Measurements from ENCODE around the gene GPC5. TPM values are rescaled to one million over a fixed set of nuclear protein-coding genes. Genes with fewer than 3 reads are reported as not detected.

GPC5 gene
- total and polyA plus RNA-seq, 9 of the 15 experiments (the other 6 are each of a cell fraction or from before 2014, with no cell fraction given): 0.18 to 0.27 TPM; not detected in 7

- WGBS (ENCODE audit: insufficient coverage, low coverage, missing lambda C conversion rate): 0% methylated on average over 9 of the region's 9 CpGs
- H3K4me1 ChIP-seq (replicated peaks in 1 of 2; ENCODE audit: control insufficient read depth in 2 of 2, insufficient read depth in 2 of 2, low read length in 2 of 2): no peaks in the 10 kb centered on the region
- H3K4me2 ChIP-seq (ENCODE audit: insufficient read depth, low read length): no peak overlapping the region
- no peak for DNase-seq (ENCODE audit: extremely low read depth in 1 of 4, low spot score in 3 of 4)
- in situ Hi-C loops (cut with MboI) (no loop called here), intact Hi-C loops (cut with micrococcal nuclease) (no loop called here)
- no peaks in the 10 kb centered on the region for H3K9me3 ChIP-seq (replicated peaks; ENCODE audit: control insufficient read depth, insufficient read depth, low read depth, low read length)
- H3K4me3 ChIP-seq: no peak overlapping the region
- no peak overlapping the region for H3K9ac ChIP-seq (ENCODE audit: insufficient read depth in 1 of 2, low read depth in 2 of 2, low read length in 2 of 2)
- no peaks in the 10 kb centered on the region for H4K20me1 ChIP-seq (replicated peaks; ENCODE audit: control insufficient read depth, insufficient read depth, low read length)
- H3K9me1 ChIP-seq (ENCODE audit: control insufficient read depth, insufficient read depth, low read length): no peaks in the 10 kb centered on the region
- no peaks in the 10 kb centered on the region for H3K36me3 ChIP-seq (ENCODE audit: control insufficient read depth, insufficient read depth, low read length)
- ATAC-seq: peak; percentile 52; the same call in 2 of the 3 replicates
- no TSS peak for BruUV-seq (replicated peaks)
- no peak overlapping the region for H2AFZ ChIP-seq (ENCODE audit: low read depth, low read length)
- H3K27ac ChIP-seq (ENCODE audit: extremely low read depth, low read depth, low read length): no peak overlapping the region
- no peak for FAIRE-seq
- no peaks in the 10 kb centered on the region for H3K27me3 ChIP-seq (ENCODE audit: control insufficient read depth in 2 of 2, insufficient read depth in 2 of 2, low read length in 2 of 2)
- ChIA-PET CTCF (ENCODE audit: low intra/inter-chr PET ratio) (no interaction called here), POLR2A (interaction anchor here (1.1 kb wide), 1 partner anchor 353 kb away, joined by 3 read pairs; no protein-coding TSS in a partner anchor)
- H3K79me2 ChIP-seq (ENCODE audit: control insufficient read depth, insufficient read depth, low read length): no peaks in the 10 kb centered on the region
- TF ChIP-seq SRSF3 (IDR thresholded peaks at IDR 0.05; ENCODE audit: insufficient read depth, low read length) (no peak), IRF1 (CRISPR knock-in tag; IDR thresholded peaks at IDR 0.05; ENCODE audit: borderline replicate concordance) (no peak), MCM5 (IDR thresholded peaks at IDR 0.05; ENCODE audit: low read depth) (no peak), ZNF551 (CRISPR knock-in tag; IDR thresholded peaks at IDR 0.05) (no peak), BRF1 (IDR thresholded peaks at IDR 0.05; ENCODE audit: borderline replicate concordance, extremely low read depth, insufficient read length) (no peak), SP2 (IDR thresholded peaks at IDR 0.05; ENCODE audit: extremely low read depth, low read depth, low read length, poor library complexity, severe bottlenecking) (no peak), ZBTB43 (CRISPR knock-in tag; IDR thresholded peaks at IDR 0.05) (no peak), ZFP1 (CRISPR knock-in tag; IDR thresholded peaks at IDR 0.05) (no peak), MTF1 (CRISPR knock-in tag; IDR thresholded peaks at IDR 0.05; ENCODE audit: borderline replicate concordance) (no peak), SFPQ (IDR thresholded peaks at IDR 0.05; ENCODE audit: low read depth, low read length) (no peak)
- TF ChIP-seq, protein P1, sequence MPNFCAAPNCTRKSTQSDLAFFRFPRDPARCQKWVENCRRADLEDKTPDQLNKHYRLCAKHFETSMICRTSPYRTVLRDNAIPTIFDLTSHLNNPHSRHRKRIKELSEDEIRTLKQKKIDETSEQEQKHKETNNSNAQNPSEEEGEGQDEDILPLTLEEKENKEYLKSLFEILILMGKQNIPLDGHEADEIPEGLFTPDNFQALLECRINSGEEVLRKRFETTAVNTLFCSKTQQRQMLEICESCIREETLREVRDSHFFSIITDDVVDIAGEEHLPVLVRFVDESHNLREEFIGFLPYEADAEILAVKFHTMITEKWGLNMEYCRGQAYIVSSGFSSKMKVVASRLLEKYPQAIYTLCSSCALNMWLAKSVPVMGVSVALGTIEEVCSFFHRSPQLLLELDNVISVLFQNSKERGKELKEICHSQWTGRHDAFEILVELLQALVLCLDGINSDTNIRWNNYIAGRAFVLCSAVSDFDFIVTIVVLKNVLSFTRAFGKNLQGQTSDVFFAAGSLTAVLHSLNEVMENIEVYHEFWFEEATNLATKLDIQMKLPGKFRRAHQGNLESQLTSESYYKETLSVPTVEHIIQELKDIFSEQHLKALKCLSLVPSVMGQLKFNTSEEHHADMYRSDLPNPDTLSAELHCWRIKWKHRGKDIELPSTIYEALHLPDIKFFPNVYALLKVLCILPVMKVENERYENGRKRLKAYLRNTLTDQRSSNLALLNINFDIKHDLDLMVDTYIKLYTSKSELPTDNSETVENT (CRISPR knock-in tag; IDR thresholded peaks at IDR 0.05): no peak
- TF ChIP-seq, protein P2, sequence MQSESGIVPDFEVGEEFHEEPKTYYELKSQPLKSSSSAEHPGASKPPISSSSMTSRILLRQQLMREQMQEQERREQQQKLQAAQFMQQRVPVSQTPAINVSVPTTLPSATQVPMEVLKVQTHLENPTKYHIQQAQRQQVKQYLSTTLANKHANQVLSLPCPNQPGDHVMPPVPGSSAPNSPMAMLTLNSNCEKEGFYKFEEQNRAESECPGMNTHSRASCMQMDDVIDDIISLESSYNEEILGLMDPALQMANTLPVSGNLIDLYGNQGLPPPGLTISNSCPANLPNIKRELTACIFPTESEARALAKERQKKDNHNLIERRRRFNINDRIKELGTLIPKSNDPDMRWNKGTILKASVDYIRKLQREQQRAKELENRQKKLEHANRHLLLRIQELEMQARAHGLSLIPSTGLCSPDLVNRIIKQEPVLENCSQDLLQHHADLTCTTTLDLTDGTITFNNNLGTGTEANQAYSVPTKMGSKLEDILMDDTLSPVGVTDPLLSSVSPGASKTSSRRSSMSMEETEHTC (IDR thresholded peaks at IDR 0.05): no peak
Measured at GRCh38 chr13:91601273-91601672, 202.9 kb downstream of the GPC5 start.
